A549 (cell line): ENCODE measurements around the gene ADORA2B.

Source experiments
- CTCF ChIP-seq: fragments of >200 bp; sonication (Bioruptor Twin); formaldehyde crosslinking; IDR thresholded peaks from 3 replicates; pipeline ENCODE4 v1.5.1; 2016
- EP300 ChIP-seq, 2 experiments: fragments of >200 bp; sonication (Bioruptor Twin); formaldehyde crosslinking; IDR thresholded peaks; 2 replicates in 1 of 2; 3 replicates in 1 of 2; pipeline ENCODE4 v1.6.1; 2016 to 2017
- MYC ChIP-seq: IDR thresholded peaks from 2 replicates; pipeline ENCODE4 v1.6.1; 2012; ENCODE audit warnings: mild to moderate bottlenecking, inconsistent platforms, low read length, improper control_type of control experiment, borderline replicate concordance

GRCh38 chr17:15909481-15909991, 35.4 kb upstream of the ADORA2B start:
- TF ChIP-seq CTCF, result no peak
- TF ChIP-seq EP300 (IDR thresholded peaks at IDR 0.05), result no peak
- TF ChIP-seq MYC, result no peak
